Hematopoietic multipotent progenitor cell treated with erythropoietin and hydrocortisone succinate and interleukin-3 and kit ligand, for 6 days (in vitro differentiated cells): ENCODE data around the gene WIPF2.

ENCODE experiments used
- DNase-seq: peaks from one replicate; pipeline ENCODE4 v3.0.0-alpha.2; 2015

The WIPF2 gene

DNA sequence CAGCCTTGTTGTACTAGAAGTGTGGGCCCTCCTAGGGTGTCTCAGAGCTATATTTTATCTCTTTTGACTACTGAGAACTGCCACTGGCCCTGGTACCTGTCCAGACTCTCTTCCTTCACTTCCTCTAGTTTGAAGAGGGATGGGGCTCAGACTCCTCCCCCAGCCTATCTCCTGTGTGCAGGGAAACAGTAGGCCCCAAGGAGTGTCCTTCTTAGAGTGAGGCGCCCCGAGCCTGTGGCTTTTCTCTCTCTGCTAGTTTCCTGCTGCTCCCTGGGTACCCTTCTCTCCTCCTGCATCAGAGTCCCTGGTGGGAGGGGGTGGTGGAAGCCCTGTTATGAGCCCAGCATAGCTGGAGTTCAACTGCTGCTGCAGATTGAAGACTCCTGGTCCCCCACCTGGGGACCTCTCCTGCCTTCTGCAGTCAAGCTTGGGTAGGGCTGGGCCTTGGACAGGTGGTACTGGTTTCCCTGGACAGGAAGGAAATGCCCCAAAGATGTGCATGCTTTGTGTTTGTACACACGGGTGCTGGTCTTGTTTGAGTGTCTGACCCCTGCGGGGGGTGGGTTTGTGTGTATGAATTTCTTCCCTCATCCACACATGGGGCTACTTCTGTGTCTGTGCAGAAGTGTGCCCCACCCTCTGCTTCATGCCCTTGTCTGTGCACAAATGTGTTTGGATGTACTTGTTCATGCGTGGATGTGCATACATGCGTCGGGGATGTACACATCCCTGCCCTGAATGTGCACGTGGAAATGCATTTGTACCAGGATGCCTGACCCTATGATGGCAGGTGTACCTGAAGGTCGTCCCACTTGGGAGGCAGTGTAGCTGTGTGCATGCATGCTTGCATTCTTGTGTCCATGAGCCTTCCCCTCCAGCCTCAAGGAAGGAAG lies 96.8 kb downstream of the WIPF2 start:
- peak; percentile 81 for DNase-seq

DNA sequence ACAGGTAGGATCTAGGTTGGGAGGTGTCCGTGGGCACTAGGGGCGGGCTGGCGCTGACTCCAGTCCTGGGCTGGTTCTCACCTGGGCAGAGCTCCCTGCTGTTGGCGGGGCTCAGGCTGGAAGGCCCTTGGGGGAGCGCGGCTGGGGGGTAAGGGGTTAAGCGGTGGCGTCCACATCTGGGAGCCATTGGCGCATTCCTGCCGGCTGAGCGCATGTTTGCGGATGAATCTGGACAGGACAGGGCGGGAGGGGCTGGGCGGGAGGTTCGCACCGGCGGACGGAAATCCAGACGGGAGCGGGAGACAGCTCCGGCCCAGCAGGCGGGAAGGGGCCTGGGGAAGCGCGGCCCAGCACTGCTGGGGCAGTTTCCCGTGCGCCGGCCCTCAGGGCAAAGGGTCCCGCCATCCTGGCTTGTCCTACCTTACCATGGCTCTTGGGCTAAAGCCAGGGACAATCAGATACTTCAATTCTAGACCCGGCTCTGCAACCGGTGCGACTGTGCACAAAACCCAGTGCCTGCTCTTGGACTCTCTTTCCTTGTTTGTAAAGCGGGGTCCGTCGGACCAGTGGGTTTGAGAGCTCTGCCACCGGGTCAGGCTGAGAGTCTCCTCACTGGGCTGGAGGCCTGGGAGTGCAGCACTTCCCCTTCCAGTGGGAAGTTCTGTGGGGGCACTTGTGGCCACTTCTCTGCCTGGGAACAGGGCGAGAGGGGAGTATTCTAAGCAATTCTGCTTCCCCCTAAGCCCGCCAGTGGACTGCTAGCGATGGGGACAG lies 97.7 kb downstream of the WIPF2 start:
- no peak for DNase-seq

DNA sequence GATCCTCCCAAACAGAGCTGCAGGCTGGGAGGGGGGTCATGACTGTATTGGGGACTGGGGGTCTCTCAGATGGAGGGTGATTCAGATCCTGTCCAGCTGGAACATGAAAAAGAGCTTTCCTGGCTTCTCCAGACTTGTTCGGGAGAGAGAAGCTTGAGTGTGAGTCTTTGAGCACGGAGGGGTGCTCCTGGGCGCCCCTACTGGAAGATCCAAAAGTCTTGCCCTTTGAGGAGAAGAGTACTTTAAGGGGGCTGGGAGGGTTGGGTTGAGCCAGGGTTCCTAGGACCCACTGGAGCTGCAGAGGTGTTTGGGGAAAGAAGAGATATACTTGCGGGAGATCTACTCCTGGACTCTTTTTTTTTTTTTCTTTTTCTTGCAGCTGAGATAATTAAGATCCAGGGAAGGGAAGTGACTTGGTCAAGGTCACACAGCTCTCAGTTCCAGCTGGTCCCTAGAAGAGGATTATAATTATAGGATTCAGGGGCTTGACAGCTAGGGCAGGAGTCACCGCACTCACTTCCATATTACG lies 98.3 kb downstream of the WIPF2 start:
- peak; percentile 85 for DNase-seq

DNA sequence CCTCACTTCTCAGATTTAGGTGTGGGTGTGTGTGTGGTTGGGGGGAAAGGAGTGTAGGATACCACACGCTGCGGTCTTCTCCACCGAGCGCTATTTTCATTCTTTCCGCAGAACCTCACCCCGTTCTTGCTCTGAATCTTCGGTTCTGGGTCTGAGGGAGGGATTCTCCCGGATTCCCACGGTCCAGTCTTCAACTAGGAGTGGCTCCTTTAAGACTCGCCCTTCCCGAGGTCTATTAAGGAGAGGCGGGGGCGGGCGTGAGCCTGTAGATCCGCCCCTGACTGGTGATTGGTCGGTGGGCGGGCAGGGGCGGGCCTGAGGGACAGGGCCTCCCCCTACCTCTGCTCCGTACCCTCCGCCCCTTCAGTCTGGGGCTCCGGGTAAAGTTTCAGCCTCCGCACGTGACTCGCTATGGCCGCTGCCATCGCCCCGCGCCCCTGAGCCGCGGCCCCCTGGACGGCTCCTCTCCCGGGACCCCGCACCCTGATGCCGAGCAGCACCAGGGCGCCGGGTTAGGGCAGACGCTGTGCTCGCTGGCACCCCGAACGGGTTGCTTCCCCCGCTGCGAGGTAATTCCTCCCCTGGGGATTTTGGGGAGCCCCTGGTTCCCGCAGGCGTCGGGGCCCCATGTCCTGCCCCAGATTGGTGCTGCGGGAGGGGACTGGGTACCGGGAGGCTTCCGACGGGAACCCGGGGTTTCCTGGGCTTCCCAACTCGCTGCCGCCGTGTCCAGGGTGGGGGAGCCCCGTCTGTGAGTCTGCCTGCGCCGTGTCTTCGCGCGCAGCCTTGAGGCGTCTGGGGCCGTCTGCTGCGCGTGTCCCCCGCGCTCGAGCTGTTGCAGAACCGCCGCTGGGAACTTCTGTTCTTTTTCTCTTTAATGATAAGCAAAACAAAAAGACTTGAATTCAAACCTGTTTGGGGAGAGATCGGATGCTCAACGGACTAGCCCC lies 99.1 kb downstream of the WIPF2 start:
- DNase-seq = peak; percentile 98

DNA sequence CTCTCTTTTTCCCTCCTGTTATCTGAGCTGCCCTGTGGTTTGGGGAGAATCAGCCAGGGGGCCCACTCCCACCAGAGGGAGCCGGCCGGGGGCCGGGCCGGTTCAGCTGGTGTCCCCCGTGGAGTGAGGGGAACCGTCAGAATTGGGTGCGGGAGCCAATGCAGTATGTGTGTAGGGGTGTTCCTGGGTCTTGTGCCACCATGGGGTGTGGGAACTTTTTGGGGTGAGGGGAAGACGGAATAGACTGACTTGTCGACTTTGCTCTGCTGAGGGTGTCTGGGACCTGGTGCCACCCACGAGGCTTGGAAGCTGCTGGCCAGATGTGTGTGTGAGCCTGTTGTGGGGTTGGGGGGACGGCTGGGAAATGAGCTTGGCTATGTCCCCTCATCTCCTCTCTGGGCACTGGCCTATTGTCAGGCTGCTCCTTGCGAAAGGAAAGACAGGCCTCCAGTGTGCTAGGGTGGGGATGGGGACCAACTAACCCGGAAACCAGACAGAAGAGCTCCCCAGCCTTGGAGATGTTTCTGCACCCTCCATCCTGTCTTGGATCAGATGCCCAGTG lies 99.8 kb downstream of the WIPF2 start:
- DNase-seq = peak; percentile 28

DNA sequence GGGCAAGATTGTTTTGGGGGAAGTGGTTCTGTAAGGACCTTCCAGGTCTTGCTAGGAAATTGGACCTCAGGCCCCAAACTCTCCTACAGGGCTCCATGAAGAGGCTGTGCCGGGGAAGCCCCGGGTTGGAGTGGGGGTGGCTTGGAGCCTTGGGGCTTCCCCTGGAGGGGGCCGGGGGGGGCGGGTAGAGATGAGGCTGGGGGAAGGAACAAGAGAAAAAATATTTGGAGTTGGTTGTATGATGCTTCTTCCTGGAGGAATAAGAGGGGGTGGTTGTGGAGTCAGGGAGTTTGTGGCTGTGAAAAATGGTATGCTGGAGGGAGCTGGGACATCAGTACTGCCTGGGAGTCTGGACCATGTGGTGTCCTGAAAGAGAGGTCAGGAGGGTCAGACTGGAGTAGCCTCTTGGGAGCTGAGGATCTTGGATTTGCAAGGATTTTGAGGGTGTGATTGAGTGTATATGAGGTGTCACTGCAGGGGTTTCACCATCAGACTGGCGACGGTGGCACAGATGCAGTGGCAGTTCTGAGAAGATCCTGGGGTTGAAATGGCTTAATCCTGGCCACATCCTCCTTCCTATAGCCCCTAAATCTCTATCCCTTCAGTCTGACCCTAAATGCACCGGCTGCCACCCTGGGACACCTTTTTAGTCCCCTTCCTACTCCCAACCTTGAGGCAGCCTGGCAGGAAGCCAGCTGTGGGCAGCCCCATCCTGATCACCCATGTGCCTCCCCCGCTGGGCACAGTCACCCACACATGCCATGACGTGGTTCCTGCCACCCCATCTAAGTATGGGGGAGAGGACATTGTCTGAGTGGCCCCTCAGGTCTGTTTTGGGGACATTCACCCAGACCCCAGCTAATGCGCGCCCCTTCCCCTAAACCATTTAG lies 100.8 kb downstream of the WIPF2 start:
- DNase-seq = peak; percentile 64

DNA sequence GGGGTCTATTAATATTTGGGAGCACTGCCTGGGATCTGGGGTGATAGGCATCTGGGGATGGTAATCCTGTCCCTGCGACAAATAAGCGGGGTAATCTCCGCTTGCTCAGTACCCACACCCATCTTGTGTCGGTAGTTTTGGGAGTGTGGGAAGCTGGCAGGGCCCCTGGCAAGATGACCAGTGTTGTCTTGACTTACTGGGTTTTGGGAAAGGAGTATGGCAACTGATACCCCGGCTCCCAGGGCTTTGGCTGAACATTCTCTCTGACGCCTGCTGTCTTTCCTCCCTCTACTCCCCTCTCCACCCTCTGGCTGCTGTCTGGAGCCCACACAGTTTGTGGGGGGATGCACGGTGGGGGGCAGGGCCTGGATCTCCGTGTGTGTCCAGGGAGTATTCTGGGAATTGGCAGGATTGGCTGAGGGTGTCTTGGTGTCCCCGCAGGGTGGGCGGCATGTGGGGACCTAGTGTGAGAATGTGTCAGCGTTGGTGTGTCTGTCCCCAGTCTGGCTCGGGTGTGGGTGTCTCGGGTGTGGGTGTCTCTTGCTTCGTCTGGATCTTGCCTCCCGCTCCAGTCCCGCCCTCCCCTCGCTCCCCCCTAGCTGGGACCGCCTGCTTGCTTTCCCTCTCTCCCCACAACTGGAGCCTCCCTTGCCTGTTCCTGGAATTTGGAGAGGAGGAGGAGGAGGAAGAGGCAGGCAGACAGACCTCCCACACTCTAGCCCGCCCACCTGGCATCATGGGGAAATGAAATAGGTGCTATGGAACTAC lies 101.8 kb downstream of the WIPF2 start:
- peak; percentile 65 for DNase-seq

DNA sequence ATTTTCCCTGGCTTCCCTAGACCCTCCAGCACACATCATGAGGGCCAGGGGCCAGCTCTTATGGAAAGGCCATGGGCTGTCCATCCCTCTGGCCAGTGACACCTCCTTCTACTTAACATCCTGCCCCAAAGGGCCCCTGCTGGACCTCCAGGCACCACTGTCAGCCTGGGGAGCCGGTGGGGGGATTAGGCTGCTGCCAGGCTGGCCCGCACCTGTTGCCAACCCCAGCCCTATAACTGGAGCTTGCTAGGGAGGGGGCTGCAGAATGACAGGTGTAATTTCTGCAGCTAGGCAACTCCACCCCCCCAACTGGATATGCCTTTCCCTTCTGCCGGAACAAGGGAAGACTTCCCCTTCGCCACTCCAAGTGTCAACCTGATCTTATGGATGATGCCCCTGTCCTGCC lies 102.4 kb downstream of the WIPF2 start:
- no peak for DNase-seq

DNA sequence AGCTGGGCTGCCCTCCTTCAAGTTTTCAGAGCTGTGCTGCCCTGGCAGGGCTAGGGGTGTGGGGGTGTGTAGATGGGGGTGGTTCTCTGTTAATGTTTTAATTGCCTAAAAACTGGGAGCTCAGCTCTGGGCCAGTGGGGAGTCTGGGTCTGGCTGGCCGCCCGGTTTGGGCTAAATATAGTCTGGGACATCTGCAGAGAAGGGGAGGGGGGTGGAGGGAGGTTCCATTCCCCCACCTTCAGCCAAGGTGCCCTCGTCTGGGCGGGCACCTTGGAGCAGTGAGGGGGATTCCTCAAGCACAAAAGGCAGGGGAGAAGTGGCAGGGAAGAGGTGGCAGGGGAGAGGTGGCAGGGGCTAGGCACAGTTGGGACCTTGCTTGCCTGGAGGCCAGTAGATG lies 102.9 kb downstream of the WIPF2 start:
- DNase-seq = peak; percentile 25

DNA sequence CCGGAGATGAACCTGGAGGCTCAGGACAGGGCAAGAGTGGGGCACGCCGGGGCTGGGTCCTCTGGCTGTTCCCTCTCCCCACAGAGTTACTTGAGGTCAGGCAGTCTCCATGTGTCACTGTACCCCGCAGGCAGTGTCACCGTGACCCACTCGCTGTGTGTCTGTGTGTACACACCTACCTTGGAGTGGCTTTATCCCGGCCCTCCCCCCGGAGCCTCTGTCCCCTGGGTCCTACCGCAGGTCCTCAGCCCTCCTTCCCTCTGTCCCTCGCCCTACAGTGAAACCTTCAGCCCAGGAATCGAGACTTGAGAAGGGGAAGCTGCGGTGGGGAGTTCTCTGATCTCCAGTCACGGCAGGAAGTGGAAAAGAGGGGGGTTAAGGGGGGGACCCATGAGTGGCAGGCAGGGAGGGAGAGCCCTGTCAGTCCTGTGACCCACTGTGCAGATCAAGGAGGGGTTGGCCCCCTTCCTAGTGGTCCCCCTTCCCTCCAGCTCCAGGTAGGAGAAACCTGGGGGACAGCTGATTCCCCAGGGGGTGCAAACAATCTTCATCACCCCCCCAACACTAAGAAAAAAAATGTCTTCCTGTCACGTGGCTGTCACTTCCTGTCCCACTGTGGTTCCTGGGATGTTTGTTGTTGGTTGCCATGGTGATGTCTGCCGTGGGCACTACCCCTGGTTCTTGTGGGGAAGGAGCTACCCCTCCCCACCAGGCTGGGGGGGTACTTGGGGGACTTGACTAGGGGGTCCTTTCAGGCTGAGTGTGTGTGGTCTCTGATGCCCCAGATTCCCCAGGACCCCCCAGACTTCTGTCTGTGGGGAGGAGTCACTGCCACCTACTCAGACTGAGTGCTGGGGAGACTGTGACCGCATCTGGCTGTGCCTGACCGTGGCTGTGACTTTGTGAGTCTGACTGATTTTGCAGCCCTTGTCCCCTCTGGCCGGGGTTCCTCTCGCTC lies 103.5 kb downstream of the WIPF2 start:
- peak; percentile 96 for DNase-seq

DNA sequence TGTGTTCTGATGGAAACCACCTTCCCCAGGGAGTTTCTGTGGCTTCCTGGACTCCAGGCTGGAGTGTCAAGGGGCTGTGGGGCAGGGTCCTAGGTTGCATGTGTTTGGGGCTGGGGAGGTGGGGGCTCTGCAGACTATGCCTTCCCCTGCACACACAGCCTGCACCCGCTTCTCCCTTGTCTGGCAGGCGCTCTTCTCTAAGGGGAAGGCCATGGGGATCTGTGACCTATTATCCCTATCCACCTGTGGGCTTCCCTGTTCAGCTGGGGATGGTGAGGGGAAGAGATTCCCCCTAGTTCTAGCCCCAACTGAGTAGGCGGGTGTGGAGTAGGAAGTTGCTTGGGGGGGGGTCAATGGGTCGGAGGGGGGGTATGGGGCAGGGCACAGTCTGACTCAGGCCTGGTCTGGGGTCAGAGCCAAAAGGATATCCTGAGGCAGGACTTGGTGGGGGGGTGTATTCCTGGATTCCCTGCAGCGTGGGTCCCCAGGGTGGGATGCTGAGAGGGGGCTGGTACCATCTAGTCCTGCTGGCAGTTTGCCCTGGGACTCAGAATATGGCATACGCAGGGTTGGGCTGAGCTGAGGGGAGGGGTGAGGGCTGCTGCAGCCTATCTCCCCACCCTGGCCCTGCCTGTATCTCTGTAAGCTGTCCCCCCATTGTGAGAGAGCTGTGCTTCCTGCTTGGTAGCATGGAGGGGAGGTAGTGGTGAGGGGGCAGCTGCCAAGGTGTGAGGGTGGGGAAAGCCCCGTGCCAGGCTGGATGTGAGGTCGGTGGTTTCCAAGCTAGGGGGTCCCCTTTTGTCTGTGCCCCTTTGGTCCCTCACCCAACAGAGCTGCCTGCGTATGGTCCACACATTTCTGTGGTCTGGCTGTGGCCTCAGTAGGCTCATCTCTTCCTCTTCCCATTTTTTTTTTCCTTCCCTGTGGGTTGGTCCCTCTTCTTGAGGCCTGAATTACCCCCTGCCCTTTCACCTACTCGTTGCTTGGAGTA lies 104.6 kb downstream of the WIPF2 start:
- peak; percentile 90 for DNase-seq

DNA sequence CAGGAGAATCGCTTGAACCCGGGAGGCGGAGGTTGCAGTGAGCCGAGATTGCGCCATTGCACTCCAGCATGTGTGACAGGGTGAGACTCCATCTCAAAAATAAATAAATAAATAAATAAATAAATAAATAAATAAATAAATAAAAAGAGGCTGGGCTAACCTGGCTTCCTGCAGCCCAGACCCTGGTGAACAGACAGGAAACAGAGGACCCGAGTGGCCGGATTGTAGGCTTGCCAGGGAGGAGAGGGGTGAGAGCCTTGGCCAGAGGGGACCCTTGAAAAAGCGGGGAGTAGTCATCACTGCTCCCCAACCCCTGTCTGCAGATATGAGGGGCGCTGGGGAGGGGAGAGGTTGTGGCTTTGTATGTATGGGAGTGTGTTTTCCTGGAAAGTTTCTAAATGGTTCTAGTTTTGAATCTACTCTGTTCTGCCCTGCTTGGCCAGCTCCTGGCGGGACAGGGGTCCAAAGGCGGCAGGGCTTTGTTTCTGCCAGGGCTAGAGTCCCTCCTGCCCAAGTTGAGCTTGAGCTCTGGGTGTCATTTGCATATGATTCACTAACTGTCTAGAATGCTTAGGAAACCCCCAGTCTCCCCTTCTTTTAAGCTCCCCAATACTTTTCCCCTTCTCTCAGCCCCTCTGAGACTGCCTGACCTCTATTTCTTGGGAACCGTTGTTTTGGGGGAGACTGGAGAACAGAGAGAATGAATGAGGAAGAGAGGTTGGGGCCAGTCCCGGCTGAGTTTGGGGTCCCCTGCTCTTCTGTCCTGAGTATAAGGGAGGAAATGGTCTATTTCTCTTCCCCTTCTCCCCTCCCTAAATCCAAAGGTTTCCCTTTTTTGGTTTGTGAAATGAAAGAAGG lies 106.3 kb downstream of the WIPF2 start:
- DNase-seq = no peak

DNA sequence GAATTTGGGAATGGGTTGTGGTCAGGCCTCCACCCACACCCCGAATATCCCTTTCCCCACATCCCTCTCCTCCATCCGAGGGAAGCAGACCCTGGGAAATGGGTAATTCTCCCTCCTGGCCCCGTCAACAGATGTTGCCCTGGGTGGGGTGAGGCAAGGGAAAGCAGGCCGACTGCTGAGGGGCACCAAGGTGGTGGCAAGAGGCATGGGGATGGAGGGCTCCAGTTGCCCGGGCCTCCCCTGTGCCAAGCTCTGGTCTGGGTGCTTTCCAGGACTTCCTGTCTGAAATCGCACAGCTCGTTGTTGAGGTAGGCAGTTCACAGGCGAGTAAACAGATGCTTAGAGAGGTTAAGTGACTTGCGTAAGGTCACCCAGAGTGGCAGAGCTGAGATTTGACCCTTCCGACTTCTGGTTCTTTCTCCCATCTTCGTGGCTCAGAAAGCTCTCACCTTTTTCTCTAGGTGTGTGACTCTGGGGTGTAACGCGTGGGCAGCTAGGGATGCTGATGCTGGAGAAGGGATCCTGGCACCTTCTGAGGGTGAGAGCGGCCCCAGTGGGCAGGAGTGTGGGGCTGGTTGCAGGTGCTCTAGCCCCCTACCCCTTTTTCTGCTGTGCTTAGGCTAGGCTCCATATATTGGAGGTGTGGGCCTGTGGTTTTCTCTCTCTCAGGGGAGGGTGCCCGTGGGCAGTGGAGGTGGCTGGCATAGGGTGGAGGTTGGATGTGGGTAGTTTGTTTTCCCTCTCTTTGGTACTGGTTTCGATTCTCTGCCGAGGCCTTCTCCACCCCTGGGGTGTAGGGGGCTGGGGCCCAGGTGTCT lies 107.1 kb downstream of the WIPF2 start:
- DNase-seq = no peak

DNA sequence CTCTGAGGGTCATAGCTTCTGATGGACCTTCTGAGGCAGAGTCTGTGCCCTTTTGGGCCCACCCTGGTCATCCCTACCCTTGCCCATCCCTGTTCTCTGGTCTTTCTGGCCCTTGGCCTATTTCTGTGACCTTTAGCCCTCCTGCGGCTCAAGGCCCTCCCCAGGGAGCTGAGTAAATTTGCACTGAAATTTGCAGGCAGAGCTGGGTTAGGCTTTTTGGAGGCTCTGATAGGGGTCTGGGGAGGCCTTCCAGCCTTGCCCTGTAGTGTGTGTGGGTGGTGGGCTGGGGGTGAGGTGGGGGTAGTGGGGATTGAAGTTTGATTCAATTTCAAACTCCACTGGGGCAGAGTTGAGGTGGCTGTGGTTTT lies 107.7 kb downstream of the WIPF2 start:
- no peak for DNase-seq

DNA sequence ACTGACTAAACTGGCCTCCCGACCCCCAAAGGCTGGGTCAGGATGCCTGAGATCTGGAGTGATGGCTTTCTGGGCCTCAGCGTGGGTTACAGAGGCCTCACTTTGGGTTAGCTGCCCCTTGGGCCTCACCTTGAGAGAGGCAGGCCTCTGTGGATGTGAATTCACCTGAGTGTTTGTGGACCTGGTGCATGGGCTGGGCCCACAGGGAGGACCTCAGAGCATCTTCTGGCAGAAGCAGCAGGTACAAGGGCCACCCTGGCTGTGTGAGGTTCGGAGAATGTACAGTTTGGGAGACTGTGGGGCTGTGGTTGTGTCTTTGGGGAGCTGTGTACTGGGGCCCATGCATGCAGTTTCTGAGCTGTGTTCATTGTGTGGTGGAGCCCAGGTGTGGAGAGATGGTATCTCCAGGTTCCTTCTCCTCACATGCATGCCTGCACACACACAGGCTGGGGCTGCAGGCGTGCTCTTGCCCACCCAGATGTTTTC lies 108.2 kb downstream of the WIPF2 start:
- no peak for DNase-seq
